H9 (cell line): ENCODE data around the gene ANKRD35. TPM values are rescaled to one million over a fixed set of nuclear protein-coding genes. Genes with fewer than 3 reads are reported as not detected.

ENCODE experiments used
- DNase-seq: peaks from one replicate; pipeline ENCODE4 v3.0.0-alpha.2; 2017
- H2AFZ ChIP-seq: one replicate; pipeline ENCODE4 v1.6.1; 2013; ENCODE audit warnings: mild to moderate bottlenecking, low read length, control low read depth, moderate library complexity
- H2AK5ac ChIP-seq: 2 replicates; pipeline ENCODE4 v1.6.1; 2013; ENCODE audit warnings: low read length, control low read depth, mixed read lengths; ENCODE audit not compliant: insufficient read length
- H2BK120ac ChIP-seq: one replicate; pipeline ENCODE4 v1.6.1; 2013; ENCODE audit warnings: low read depth, mild to moderate bottlenecking, low read length, control low read depth, inconsistent platforms; ENCODE audit not compliant: poor library complexity, severe bottlenecking
- H2BK12ac ChIP-seq: 2 replicates; pipeline ENCODE4 v1.6.1; 2013; ENCODE audit warnings: low read length, control low read depth, mixed read lengths, low read depth; ENCODE audit not compliant: insufficient read length
- H2BK15ac ChIP-seq: 2 replicates; pipeline ENCODE4 v1.6.1; 2013; ENCODE audit warnings: low read depth, low read length, control low read depth
- H2BK20ac ChIP-seq: one replicate; pipeline ENCODE4 v1.6.1; 2013; ENCODE audit warnings: low read depth, mild to moderate bottlenecking, low read length, control low read depth, inconsistent platforms; ENCODE audit not compliant: poor library complexity, severe bottlenecking
- H2BK5ac ChIP-seq: 2 replicates; pipeline ENCODE4 v1.6.1; 2013; ENCODE audit warnings: low read length, control low read depth, mixed read lengths; ENCODE audit not compliant: insufficient read length
- H3K14ac ChIP-seq: 2 replicates; pipeline ENCODE4 v1.6.1; 2013; ENCODE audit warnings: low read length, control low read depth; ENCODE audit not compliant: insufficient read depth
- H3K18ac ChIP-seq: 2 replicates; pipeline ENCODE4 v1.6.1; 2013; ENCODE audit warnings: low read depth, mild to moderate bottlenecking, mixed read lengths, low read length, control low read depth; ENCODE audit not compliant: insufficient read length
- H3K23ac ChIP-seq: 2 replicates; pipeline ENCODE4 v1.6.1; 2013; ENCODE audit warnings: low read length, control low read depth, mixed read lengths, low read depth; ENCODE audit not compliant: insufficient read length
- H3K23me2 ChIP-seq: 2 replicates; pipeline ENCODE4 v1.6.1; 2013; ENCODE audit warnings: low read depth, mild to moderate bottlenecking, mixed read lengths, low read length, control low read depth; ENCODE audit not compliant: insufficient read length, poor library complexity, severe bottlenecking
- H3K27ac ChIP-seq: 2 replicates; pipeline ENCODE4 v1.5.1; 2013; ENCODE audit warnings: low read length, control low read depth, mixed read lengths, low read depth; ENCODE audit not compliant: insufficient read length
- H3K27me3 ChIP-seq: 2 replicates; pipeline ENCODE4 v1.6.1; 2013; ENCODE audit warnings: low read length, control low read depth, inconsistent platforms; ENCODE audit not compliant: insufficient read depth
- H3K4ac ChIP-seq: 2 replicates; pipeline ENCODE4 v1.6.1; 2013; ENCODE audit warnings: low read depth, mild to moderate bottlenecking, control low read depth, inconsistent platforms, low read length, moderate library complexity
- H3K4me1 ChIP-seq: 2 replicates; pipeline ENCODE4 v1.6.1; 2013; ENCODE audit warnings: low read length, control low read depth, inconsistent platforms; ENCODE audit not compliant: insufficient read depth
- H3K4me2 ChIP-seq: 2 replicates; pipeline ENCODE4 v1.6.1; 2013; ENCODE audit warnings: low read length, control low read depth, mixed read lengths; ENCODE audit not compliant: insufficient read length, insufficient read depth
- H3K56ac ChIP-seq: 2 replicates; pipeline ENCODE4 v1.6.1; 2013; ENCODE audit warnings: low read depth, mild to moderate bottlenecking, mixed read lengths, low read length, control low read depth; ENCODE audit not compliant: insufficient read length
- H3K79me1 ChIP-seq: 2 replicates; pipeline ENCODE4 v1.6.1; 2013; ENCODE audit warnings: low read depth, mild to moderate bottlenecking, moderate library complexity, low read length, control low read depth, inconsistent platforms; ENCODE audit not compliant: insufficient read depth, poor library complexity, severe bottlenecking
- H3K79me2 ChIP-seq: 2 replicates; pipeline ENCODE4 v1.6.1; 2013; ENCODE audit warnings: low read length, control low read depth, inconsistent platforms; ENCODE audit not compliant: insufficient read depth
- H3K9ac ChIP-seq: 2 replicates; pipeline ENCODE4 v1.6.1; 2013; ENCODE audit warnings: low read length, control low read depth, mixed read lengths; ENCODE audit not compliant: insufficient read length; ENCODE audit errors: extremely low read depth
- H3K9me3 ChIP-seq: one replicate; pipeline ENCODE4 v1.6.1; 2013; ENCODE audit warnings: low read depth, low read length, inconsistent platforms; ENCODE audit not compliant: control insufficient read depth
- H3T11ph ChIP-seq: one replicate; pipeline ENCODE4 v1.6.1; 2013; ENCODE audit warnings: mild to moderate bottlenecking, low read length, control low read depth, inconsistent platforms
- H4K20me1 ChIP-seq: one replicate; pipeline ENCODE4 v1.6.1; 2013; ENCODE audit not compliant: control insufficient read depth, insufficient read length, insufficient read depth
- H4K5ac ChIP-seq: 2 replicates; pipeline ENCODE4 v1.6.1; 2013; ENCODE audit warnings: low read depth, mild to moderate bottlenecking, mixed read lengths, low read length, control low read depth; ENCODE audit not compliant: insufficient read length
- H4K8ac ChIP-seq: replicated peaks from 2 replicates; pipeline ENCODE4 v1.6.1; 2013; ENCODE audit warnings: low read length, control low read depth, mixed read lengths, low read depth; ENCODE audit not compliant: insufficient read length
- H4K91ac ChIP-seq: 2 replicates; pipeline ENCODE4 v1.6.1; 2013; ENCODE audit warnings: low read depth, mild to moderate bottlenecking, moderate library complexity, mixed read lengths, low read length, control low read depth; ENCODE audit not compliant: insufficient read length
- H3K27ac Mint-ChIP-seq, 3 experiments: 2 replicates in 2 of 3; 3 replicates in 1 of 3; pipeline ENCODE4 v1.8.0; 2020 to 2021; ENCODE audit warnings: mixed read lengths in 3 of 3, mild to moderate bottlenecking in 1 of 3, moderate library complexity in 1 of 3
- H3K27me3 Mint-ChIP-seq: 2 replicates; pipeline ENCODE4 v1.8.0; 2021; ENCODE audit warnings: low read depth, mild to moderate bottlenecking, moderate library complexity, mixed read lengths
- H3K36me3 Mint-ChIP-seq, 3 experiments: 2 replicates in 2 of 3; 3 replicates in 1 of 3; pipeline ENCODE4 v1.8.0; 2020 to 2021; ENCODE audit warnings: low read depth in 3 of 3, mixed read lengths in 3 of 3; ENCODE audit not compliant: insufficient read depth in 1 of 3
- H3K4me1 Mint-ChIP-seq, 2 experiments: 2 replicates each; pipeline ENCODE4 v1.8.0; 2020; ENCODE audit warnings: mixed read lengths in 2 of 2
- H3K4me3 Mint-ChIP-seq, 2 experiments: 2 replicates in 1 of 2; 3 replicates in 1 of 2; pipeline ENCODE4 v1.8.0; 2020 to 2021; ENCODE audit warnings: mild to moderate bottlenecking in 2 of 2, mixed read lengths in 2 of 2, moderate library complexity in 1 of 2
- H3K9me3 Mint-ChIP-seq, 2 experiments: 2 replicates in 1 of 2; 3 replicates in 1 of 2; pipeline ENCODE4 v1.8.0; 2020; ENCODE audit warnings: mild to moderate bottlenecking in 2 of 2, mixed read lengths in 2 of 2, moderate library complexity in 1 of 2
- WGBS: extraction: QIAGEN DNeasy Blood & Tissue Kit; methylation state at CpG from one replicate; pipeline ENCODE4 v1.1.7; 2013; ENCODE audit warnings: missing lambda C conversion rate, low lambda C conversion rate, mixed read lengths; ENCODE audit not compliant: insufficient read length; ENCODE audit errors: extremely low coverage; 5-methylcytosine and 5-hydroxymethylcytosine counted together
- total RNA-seq: library from RNA; stranded (reverse); gene quantifications from 2 replicates; pipeline ENCODE4 v1.2.1, GENCODE V29; 2021
- TF ChIP-seq, protein P1 (sequence below): fragments of 200-600 bp; sonication (generic); conservative IDR thresholded peaks from 3 replicates; pipeline ENCODE4 v1.8.0; 2021; ENCODE audit warnings: antibody characterized with exemption, mild to moderate bottlenecking

The ANKRD35 gene
- total RNA-seq, 1 experiment from 2014 or later, result 0.28 TPM

DNA sequence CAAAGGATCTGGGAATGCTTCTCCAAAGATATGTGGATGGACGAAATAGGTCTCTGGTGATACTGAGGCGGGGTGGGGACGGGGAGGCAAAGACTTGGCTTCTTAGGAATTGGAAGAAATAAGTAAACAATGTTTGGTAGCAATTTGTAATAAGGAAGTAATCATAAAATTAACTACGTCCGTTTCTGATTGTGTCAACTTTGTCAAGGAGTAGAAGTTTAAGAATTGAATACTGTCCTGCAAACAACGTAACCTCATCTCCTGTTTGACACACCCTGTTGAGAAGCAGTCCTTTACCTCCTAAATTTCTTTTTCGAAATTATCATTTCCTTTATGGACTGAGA, 61.2 kb downstream of the ANKRD35 start:
- H3K23me2 ChIP-seq, result peaks cover 7% of the 10 kb centered on the region
- no peaks in the 10 kb centered on the region for H3K27me3 ChIP-seq
- WGBS, result no CpG with 5 or more reads among the region's 7 CpGs
- H2BK15ac ChIP-seq, result no peak overlapping the region
- no peaks in the 10 kb centered on the region for H3K9me3 ChIP-seq
- H4K91ac ChIP-seq, result no peak overlapping the region
- H2BK20ac ChIP-seq, result no peak overlapping the region
- no peak for DNase-seq
- H4K20me1 ChIP-seq, result no peaks in the 10 kb centered on the region
- H2BK5ac ChIP-seq, result peak overlapping the region; percentile 70
- H3K4me2 ChIP-seq, result peak overlapping the region; percentile 81
- H3K27me3 Mint-ChIP-seq, result peaks cover 4% of the 10 kb centered on the region
- H3K4me1 ChIP-seq, result no peaks in the 10 kb centered on the region
- TF ChIP-seq, protein P1, sequence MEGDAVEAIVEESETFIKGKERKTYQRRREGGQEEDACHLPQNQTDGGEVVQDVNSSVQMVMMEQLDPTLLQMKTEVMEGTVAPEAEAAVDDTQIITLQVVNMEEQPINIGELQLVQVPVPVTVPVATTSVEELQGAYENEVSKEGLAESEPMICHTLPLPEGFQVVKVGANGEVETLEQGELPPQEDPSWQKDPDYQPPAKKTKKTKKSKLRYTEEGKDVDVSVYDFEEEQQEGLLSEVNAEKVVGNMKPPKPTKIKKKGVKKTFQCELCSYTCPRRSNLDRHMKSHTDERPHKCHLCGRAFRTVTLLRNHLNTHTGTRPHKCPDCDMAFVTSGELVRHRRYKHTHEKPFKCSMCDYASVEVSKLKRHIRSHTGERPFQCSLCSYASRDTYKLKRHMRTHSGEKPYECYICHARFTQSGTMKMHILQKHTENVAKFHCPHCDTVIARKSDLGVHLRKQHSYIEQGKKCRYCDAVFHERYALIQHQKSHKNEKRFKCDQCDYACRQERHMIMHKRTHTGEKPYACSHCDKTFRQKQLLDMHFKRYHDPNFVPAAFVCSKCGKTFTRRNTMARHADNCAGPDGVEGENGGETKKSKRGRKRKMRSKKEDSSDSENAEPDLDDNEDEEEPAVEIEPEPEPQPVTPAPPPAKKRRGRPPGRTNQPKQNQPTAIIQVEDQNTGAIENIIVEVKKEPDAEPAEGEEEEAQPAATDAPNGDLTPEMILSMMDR, result no peak
- H3K23ac ChIP-seq, result no peak overlapping the region
- peak overlapping the region; percentile 99 for H3K27ac Mint-ChIP-seq
- peaks cover 3% of the 10 kb centered on the region; the same call in 1 of the 2 replicates for H3K79me2 ChIP-seq
- H3K4me3 Mint-ChIP-seq, result peak overlapping the region; percentile 98 to 99
- no peak overlapping the region for H3K18ac ChIP-seq
- H4K8ac ChIP-seq, result peak overlapping the region; percentile 96
- H3K9ac ChIP-seq, result peak overlapping the region; percentile 97
- no peak overlapping the region for H3K4ac ChIP-seq
- peaks cover 26 to 37% (median 37%) of the 10 kb centered on the region in 3 experiments for H3K36me3 Mint-ChIP-seq
- no peak overlapping the region for H2BK12ac ChIP-seq
- peak overlapping the region; percentile 24 for H2AFZ ChIP-seq
- peak overlapping the region; percentile 29 for H4K5ac ChIP-seq
- H3K14ac ChIP-seq, result peak overlapping the region; percentile 95; the same call in 1 of the 2 replicates
- peak overlapping the region; percentile 40 for H3K27ac ChIP-seq
- H3K56ac ChIP-seq, result peak overlapping the region; percentile 29
- no peak overlapping the region for H3T11ph ChIP-seq
- no peak overlapping the region for H2BK120ac ChIP-seq
- H3K9me3 Mint-ChIP-seq, result no peaks in the 10 kb centered on the region; a peak in 1 of 5 replicates
- peaks cover 7% of the 10 kb centered on the region in 2 experiments; a peak in 3 of 4 replicates for H3K4me1 Mint-ChIP-seq
- H2AK5ac ChIP-seq, result no peak overlapping the region
- peaks cover 3% of the 10 kb centered on the region for H3K79me1 ChIP-seq
